ENCODE data around the gene TRUB1.

The TRUB1 gene

DNA sequence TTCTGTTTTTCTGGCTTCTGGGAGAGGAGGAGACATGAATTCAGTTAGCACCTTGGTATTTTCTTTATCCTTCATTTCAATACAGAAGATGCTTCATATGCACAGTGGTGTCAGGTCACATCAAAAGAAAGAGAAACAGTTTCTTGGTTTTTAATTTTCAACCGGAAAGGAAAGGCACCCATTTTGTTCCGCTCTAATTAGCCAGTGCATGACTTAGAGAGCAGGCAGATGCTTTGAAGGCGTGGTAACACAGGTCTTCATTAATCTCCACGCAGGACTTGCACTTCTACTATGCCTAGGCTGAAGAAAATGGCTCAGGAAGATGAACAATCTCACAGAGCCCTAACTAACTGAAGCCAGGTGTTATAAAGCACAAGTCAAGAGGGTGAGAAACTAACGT, 84.7 kb downstream of the TRUB1 start:
- TF ChIP-seq CTCF (IDR thresholded peaks at IDR 0.05; ENCODE audit: insufficient read depth, low read length, missing control alignments) = no peak
- POLR2A ChIA-PET = no interaction called here
- H3K4me3 ChIP-seq (ENCODE audit: low read depth, low read length) = no peak overlapping the region
- no peak for DNase-seq (ENCODE audit: low read depth, low spot score)
- CTCF ChIA-PET = no interaction called here

DNA sequence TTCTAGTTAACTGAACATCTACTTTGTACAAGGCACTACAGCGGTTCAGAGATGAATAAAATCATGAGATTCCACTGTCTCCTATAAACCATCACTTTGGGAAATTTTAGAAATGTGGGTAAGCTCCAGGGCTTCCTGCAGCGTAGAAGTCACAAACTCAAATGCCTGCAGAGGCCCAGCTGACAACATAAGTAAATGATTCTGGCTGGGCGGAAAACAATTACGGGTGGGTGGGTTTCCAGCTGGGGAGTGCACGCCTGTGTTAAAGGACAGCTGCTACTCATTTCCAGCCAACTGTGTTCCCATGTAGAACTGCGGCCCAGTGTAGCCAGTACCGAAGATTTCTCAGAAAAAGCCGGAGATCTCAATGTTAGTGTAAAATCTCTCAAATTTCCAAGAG, 85.7 kb downstream of the TRUB1 start:
- CTCF ChIA-PET = no interaction called here
- DNase-seq (ENCODE audit: low read depth, low spot score) = no peak
- POLR2A ChIA-PET = no interaction called here

DNA sequence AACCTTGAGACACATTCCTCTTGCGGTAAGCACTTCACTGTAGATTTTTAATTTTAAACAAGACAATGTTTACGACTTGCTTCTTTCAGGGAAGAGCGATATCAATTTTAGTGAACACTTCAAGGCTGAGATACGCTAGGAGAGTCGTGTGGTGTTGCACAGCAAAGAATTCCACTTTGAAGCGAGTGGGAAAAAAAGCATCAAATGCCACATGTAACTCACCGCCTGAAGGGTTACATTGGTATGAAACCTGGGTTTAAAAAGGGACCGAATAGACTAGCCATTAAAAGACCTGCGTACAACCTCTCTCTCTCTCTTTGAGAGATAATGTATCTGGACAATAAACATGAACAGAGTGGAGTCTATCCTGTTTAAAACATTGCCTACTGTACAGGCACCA, 86.4 kb downstream of the TRUB1 start:
- H3K4me3 ChIP-seq (ENCODE audit: low read depth, low read length) = no peak overlapping the region
- DNase-seq (ENCODE audit: low read depth, low spot score) = no peak
- POLR2A ChIA-PET = no interaction called here
- CTCF ChIA-PET = no interaction called here
- TF ChIP-seq CTCF (IDR thresholded peaks at IDR 0.05; ENCODE audit: insufficient read depth, low read length, missing control alignments) = no peak

More for the DNA sequence above, 85.7 kb downstream of the TRUB1 start:
- TF ChIP-seq CTCF (IDR thresholded peaks at IDR 0.05; ENCODE audit: insufficient read depth, low read length, missing control alignments) = no peak
- no peak overlapping the region for H3K4me3 ChIP-seq (ENCODE audit: low read depth, low read length)

DNA sequence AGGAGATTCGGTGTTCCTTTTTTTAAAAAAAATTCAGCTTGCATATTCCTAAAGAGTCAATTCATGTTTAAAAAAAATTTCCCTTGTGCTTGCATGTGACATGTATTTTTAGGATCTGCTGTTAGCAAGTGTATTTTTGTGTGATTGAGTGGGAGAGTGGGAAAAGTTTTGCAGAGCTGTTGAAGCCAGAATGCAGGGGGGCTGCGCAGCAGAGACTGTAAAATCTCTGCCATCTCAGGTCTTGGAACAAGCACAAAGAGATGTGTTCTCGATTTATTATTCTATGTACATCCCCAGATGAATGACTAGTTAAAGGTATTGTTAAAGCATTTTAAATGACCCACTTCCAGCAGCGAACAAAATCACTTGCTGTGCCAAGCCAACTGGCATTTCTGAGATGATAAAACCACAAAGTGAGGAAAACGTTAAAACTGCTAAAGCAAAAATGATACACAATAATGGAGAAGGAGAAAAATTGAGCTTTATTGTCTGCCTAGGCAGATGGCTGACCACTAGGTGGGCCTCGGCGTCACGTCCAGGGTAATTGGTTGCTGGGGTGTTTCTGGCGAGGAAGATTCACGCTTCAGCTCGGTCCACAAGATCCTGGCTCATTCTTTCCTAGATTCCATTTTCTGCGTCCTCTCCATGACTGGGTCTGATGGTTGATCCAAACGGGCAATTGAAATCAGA, 88.2 kb downstream of the TRUB1 start:
- ChIA-PET CTCF (no interaction called here), POLR2A (interaction anchor here (0.6 to 0.7 kb wide), 2 partner anchors 8 to 59 kb away, joined by 3 read pairs; no protein-coding TSS in a partner anchor)
- DNase-seq (ENCODE audit: low read depth, low spot score) = no peak
- no peak for TF ChIP-seq CTCF (IDR thresholded peaks at IDR 0.05; ENCODE audit: insufficient read depth, low read length, missing control alignments)
- H3K4me3 ChIP-seq (ENCODE audit: low read depth, low read length) = no peak overlapping the region

- CTCF ChIA-PET = no interaction called here
- no peak for DNase-seq (ENCODE audit: low read depth, low spot score)
- TF ChIP-seq CTCF (IDR thresholded peaks at IDR 0.05; ENCODE audit: insufficient read depth, low read length, missing control alignments) = no peak
- H3K4me3 ChIP-seq (ENCODE audit: low read depth, low read length) = no peak overlapping the region
- POLR2A ChIA-PET = no interaction called here
Observed at GRCh38 chr10:115026746-115027140, 88.7 kb downstream of the TRUB1 start.
